Activated naive CD4-positive, alpha-beta T cell treated with anti-CD3 and anti-CD28 coated beads, Interleukin-2, amount 50 U/mL, for 16 hours (primary cell): ENCODE measurements around the gene CAST.
"Not testable (repeated sequence)": the region's sequence is repeated elsewhere in the genome, so short reads cannot be mapped to it uniquely, and the experiment has no call there.

Source experiments
- DNase-seq: peaks from one replicate; pipeline ENCODE4 v3.0.0-alpha.2; 2020

CAST gene

DNA sequence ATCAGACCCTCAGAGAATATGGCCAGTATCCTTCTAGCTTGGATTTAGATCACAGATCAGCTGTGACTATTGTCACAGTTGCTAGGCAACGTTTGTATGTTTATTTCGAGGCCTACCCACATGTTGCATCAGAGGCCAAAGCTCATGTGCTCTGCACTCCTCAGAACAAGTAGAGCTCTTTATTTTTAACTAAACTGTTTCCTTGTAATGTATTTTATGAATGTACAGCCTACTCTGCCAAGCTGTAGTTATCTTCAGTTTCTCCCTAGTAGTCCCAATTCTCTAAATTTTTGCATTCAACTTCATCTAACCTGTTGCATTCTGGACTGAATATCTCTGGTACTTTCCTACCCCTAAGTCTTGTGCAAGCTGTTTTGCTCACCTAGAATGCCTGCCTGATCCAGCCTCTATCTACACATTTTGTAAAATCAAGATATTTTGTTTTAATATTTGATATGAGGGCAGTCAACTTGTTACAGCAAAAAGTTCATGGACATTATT, 52.8 kb downstream of the CAST start:
- DNase-seq = no peak

DNA sequence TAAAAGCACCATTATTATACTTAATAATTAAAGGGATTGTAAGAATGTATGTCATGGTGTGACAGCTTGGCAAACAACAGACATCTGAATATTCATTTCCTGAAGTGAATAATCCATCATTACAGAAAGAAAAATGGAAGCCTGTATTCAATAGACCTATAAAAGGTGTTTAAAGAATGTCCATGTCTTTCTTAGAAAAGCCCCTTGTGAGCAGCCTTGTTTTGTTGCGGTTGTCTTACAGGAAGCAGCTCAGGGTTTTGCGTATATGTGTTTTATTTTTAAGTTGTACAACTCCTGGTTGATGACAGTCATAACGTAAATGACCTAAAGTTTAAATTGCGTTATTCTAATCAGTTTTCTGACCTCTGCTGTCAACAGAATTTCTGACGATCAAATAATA, 53.8 kb downstream of the CAST start:
- DNase-seq = no peak

DNA sequence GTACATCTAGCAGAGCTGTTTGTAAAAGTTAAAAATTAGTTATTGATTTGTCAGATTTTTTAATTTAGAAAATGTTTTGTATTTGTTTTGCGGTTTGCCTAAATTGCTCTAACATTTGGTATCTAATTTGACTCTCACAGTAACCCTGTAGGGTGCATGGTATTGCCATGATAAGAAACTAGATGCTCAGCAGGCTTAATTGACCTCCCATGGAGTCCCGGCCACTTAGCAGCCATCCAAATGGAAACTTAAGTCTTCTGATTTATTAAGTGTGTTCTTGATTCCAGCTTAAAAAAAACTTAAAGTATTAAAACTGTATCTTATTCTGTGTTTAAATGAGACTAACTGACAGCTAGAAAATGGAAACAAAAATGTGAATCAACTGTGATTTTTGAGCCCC, 54.5 kb downstream of the CAST start:
- no peak for DNase-seq

DNA sequence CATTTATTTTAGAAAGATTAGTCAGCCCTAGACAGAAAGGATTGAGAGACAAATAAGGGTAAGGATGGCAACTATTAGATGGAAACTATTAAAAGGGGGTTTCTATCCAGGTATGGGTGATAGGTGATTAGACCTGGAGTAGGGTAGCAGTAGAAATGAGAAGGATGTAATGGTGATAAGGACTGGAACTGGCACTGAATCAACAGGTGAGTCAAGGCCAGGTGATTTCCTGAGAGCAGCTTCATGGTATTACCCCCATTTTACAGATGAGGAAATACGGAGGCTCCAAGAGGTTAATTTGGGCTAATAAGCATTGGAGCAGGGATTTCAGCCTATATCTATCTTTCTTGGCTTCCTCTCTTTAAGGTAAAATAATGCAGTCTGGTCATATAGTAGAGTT, 55.7 kb downstream of the CAST start:
- no peak for DNase-seq

DNA sequence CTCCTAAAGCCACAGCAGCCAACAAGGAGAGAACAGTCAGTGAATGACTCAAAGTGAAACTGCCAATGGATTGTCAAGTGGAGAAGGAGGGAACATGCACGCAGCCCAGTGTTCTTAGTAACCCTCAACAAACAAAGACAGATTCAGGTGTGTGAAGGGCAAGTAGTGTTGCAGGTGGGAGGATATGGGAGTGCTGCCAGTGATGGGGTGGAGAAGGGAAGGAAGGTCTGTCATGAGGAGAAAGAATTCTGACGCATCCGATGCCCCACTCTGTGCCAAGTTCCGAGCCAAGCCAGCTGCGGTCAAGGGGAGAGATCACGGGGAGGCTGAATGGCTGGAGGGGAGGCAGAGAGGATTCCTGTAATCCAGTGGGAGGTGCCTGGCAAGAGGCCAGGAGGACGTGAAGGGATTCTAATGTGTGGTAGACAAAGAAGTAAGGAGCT, 56.5 kb downstream of the CAST start:
- no peak for DNase-seq

DNA sequence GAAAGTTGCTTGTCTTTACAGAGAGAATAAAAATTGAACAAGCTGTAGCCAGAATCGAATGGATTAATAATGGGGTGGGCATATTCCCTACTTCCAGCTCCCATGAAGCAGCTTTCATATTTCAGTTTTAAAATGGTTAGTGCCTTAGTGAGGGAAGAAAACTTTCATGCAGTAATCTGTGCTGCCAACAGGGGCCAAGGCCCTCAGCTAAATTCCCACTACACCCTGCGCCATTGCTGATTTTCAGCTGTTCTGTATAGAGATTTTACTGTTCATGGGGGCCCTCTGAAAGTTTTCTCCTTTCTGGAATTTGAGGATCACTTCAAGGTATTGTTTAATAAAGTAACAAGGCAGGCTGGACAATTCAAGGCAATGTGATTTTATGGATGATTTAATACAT, 58.2 kb downstream of the CAST start:
- no peak for DNase-seq

DNA sequence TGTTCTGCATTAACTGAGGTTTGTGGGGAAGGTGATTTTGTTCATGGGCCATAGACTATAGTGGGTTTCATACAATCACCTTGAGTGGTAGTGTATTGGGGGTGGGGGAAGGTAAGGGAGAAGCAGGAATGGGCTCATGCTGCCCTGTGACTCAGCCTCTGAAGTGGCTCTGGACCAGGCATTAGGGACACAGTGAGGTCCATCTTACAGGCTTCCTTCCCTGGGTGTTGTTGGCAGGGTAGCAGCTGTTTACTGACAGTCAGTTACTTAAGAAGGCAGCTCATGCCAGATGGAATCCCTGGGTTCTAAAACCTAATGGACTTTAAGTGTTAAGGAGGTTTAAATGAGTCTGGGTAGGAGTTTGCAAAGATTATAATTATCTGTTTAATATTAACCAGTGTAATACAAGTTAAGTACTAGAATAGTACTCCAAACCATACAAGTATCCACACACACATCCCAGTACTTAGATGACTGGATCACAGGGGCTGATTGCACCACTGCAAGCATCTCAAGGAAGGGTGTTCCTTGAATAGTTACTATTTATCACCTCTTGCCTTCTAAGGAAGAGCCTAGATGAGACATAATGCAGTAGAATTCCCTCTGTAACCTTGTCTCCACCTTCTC, 59.3 kb downstream of the CAST start:
- no peak for DNase-seq

DNA sequence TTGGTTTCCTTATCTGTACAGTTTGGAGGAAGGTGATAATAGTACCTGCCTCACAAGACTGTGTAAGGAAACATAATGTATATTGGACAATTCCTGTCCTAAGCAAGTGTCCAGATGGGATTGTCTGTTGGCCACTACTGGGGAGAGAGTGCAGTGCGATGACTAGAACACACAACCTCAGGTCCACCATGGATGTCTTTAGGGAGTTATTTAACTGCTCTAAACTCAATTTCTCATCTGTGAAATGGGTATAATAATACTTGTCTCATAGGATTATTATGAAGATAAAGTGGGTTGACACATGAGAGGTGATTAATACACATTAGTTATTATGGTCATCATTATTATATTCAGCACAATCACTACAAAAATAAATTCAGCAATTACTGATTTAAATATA, 63.1 kb downstream of the CAST start:
- no peak for DNase-seq

DNA sequence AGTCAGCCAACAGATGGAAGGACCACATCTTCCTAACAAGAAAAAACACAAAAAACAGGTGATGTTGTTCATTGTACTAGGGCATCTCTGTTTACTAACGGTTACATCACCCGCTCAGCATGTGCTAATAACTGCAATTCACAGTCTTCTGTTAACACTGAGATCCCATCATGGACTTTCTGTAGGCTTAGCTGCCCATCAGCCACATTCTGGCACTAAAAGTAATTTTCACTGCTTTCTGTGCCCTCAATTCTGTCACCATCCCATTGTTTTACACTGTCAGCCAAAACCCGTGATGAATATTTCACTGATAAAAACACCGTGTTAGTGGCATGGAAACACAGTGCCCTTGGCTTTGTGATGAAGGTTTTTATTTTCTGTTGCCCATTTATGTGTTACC, 64.6 kb downstream of the CAST start:
- no peak for DNase-seq

DNA sequence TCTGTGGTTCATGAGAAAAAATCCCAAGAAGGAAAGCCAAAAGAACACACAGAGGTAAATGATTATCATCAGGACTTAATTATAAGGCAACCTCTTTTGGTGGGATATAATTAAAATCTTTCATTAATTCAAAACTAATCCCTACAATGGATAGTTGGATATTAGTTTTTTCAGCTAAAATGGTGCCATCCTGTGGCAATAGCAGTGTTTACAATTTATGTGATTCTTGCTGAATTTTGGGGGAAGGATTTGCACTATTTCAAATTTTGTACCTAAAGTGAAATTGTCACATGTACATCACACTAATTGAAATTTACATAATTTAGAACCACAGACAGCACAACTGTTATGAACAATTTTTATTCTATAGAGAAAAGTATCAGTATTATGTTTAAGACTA, 67.0 kb downstream of the CAST start:
- no peak for DNase-seq

DNA sequence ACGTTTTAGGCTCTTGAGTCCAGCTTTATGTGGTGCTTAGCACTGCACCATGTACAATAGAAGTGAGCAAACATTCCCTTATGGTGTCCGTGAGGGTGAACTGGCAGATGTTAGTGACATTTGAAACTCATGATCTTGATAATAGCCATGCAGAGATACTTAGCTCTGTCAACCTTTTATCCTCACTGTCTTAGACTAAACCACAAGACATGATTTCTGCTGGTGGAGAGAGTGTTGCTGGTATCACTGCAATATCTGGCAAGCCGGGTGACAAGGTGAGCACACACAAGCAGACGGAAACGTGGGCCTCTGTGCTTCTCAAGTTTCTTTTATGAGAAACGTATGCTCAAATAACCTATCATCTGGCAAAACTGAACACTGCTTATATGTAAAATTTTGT, 68.4 kb downstream of the CAST start:
- no peak for DNase-seq

DNA sequence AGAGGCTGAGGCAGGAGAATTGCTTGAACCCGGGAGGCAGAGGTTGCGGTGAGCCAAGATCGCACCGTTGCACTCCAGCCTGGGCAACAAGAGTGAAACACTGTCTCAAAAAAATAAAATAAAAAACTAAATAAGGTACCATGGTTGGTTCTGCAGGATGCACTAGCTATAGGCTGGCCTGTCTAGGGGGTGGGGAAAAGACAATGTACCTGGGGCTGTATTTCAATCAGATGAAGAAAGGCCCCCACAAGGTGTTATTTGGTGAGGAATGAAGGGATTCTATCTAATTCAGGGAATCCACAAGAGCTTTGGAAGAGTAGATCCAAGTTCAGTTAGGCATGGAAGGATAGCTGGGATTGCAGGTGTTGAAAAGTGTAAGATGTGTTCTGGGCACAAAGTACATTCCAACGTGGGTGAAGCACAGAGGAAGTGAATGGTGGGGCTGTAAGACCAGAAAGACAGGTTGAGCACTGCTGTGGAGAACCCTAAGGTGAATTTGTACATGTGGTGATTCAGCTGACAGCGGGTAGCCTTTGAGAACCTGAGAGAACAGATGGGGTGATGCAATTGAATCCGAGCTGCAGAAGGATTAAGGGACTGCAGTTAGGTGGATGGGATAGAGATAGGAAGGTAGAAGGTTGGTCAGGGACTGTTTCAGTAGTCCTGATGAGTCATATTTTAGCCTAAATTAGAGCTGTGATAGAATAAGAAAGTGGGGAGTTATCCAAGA, 71.8 kb downstream of the CAST start:
- DNase-seq = no peak

DNA sequence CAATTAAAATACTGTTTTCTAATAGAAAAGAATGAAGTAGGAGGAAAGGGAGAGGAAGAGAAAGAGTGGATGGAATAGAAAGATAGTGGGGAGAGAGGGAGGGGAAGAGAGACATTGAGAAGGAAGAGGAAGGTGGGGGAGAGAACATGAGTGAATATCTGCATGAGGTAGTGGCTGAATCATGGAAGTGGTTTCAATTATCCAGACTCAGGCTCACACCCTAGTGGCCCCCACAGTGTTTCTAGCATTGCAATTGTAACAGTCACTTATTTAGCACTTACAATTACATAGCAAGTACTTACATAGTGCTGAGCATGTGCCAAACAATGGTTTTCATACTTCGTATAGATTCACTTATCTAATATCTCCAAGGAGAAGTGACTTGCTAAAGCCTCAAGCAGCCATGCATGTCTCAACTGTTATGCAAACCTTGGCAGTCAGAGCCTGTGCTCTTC, 72.7 kb downstream of the CAST start:
- DNase-seq = no peak

DNA sequence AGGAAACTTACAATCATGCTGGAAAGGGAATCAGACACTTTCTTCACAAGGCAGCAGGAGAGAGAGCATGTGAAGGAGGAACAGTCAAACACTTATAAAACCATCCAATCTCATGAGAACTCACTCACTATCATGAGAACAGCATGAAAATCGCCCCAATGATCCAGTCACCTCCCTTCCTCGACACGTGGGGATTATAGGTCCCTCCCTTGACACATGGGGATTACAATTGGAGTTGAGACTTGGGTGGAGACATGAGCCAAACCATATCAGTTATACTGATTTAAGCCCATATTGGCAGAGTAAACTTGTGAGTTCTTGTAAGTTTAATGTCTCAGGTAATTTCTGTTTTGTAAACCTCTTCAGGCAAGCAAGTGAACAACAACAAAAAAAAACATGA, 74.8 kb downstream of the CAST start:
- DNase-seq = no peak

DNA sequence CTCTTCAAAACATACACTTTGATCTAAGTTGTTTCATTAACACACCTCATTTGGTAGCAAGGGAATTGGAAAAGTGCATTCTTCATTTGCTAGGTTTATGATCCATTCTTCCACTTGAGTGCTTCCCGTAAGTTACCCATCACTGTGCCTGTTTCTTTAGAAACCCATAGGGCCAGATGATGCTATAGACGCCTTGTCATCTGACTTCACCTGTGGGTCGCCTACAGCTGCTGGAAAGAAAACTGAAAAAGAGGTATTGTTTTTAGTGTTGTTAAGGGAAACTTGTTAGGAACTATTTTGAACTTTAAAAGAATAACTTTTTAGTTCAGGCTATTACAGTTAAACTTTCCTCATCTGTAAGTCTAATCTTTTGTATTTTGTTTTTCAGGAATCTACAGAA, 78.9 kb downstream of the CAST start:
- DNase-seq = no peak

DNA sequence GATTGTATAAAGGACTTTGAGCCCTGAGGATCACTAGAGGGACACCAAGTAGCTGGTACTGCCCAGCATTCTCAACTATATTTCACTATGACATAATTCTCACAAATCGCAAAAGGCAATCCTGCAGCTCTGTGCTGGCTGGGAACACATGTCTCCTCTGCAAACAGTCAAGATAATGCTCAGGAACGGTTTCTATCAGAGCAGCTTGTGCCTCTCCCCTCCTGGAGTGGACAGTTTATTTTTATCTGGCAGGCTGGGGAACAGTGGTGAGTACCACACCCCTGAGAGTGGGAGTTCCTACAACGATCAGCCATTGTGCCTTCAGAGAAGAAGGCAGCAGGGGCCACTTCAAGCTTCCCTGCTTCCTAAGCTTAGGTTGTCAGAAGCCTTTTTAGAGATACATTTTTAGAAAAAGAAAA, 79.7 kb downstream of the CAST start:
- DNase-seq = no peak

DNA sequence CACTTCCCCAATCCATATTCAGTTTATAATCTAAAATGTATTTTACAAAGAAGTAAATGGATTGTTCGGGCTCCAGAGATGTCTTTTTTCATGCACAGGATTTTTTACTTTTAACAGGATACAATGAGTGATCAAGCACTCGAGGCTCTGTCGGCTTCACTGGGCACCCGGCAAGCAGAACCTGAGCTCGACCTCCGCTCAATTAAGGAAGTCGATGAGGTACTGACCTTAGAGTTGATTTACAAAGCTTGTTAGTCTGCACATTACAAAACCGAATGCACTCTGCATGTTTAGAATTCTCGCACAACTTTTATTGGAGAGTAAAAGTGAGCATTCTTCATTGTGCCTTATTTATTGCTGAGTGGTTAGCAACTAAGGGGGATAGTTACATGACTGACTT, 80.4 kb downstream of the CAST start:
- no peak for DNase-seq

DNA sequence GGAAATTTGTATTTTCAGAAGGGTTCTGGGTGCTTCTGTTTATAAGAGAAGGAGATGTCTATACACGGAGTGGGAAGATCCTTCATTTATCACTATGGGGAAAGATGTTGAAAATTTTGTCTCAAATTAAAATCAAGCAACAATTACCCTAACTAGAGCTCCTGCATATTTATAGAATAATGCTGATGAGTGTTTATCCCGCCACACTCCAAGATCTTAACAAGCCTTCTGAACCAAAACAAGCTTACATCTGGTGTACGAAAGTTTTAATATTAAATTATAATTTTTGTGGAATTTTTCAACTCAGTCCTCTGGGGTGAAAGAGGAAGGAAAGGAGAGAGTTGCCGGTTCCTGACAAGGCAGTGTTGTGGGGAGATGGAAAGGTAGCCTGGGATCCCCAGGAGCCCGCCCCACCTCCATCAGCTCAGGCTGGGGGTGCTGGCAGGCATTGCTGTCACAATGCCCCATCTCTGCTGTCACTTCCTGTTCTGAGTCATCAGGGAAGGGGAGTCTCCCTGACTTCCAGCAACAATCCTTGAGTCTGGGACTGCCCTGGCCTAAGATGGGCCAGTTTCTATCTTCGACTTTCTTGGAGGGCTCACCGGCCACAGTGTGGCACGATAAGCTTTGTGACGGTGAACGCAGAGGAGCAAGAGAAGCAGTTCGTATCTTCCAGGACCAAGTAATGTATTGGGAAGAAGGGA, 81.0 kb downstream of the CAST start:
- no peak for DNase-seq

DNA sequence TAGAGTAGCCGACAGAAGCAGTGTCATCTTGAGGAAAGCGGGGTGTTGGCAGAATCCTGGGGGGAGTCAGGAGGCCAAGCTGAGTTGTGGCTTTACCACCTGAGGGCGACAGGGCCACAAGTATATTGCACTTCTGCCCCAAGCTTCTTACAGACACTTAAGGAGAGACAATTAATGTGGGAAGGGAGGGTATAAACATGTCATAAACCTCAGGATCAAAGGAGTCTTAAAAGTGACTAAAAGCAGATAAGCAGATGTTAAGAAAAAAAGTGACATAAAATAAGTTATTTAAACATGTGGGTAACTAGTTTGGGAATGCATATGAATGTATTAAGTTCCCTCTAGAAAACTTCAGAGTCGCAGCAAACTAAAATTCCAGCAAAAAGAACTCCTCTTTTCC, 81.6 kb downstream of the CAST start:
- no peak for DNase-seq

DNA sequence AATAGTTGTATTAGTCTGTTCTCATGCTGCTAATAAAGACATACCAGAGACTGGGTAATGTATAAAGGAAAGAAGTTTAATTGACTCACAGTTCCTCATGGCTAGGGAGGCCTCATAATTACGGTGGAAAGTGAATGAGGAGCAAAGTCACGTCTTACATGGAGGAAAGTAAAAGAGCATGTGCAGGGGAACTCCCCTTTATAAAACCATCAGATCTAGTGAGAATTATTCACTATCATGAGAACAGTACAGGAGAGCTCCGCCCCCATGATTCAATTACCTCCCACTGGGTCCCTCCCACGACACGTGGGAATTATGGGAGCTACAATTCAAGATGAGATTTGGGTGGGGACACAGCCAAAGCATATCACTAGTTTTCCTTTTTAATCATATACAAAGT, 82.0 kb downstream of the CAST start:
- not testable (repeated sequence) for DNase-seq

DNA sequence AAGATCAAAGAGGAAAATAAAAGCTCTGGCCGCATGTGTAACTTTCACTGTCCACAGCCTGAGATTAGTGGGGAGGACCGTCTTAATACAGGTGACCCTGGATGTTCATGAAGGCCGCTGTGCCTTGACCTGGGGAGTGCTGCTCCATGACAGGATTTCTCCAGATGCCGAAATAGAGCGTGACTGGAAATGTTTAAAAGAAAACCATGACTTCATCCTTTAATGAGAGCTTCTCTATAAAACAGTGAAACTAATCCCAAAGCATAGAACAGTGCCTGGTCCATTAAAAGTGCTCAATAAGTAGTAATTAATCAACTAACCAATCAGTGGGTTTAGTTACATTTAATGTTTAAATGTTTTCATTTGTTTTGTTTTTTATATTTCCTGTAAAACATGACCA, 82.8 kb downstream of the CAST start:
- no peak for DNase-seq

DNA sequence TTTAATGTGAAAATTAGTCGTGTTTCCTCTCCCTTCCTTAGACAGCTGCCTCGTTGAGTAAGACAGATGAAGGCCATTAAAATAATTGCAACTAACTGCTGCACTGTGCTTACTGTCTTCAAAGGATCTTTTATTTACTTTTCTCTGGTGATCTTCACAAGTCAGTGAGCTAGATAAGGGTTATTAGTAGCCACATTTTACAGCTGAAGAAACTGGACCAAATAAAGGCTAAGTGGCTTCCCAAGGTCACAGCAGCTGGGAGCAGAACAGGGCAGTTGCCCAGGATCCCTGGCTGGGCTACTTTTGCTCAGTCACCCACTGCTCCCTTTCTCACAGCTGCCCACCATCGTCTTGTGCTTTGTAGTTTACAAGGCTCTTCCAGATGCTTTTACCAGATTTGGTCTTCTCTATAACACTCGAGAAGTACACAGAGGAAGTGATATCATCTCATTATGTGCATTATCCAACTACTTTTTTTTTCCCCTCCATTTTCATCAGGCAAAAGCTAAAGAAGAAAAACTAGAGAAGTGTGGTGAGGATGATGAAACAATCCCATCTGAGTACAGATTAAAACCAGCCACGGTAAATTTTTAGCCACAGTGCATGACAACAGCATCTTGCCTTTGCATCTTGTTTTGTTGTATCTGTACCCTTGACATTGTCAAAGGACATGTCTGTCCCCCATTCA, 83.8 kb downstream of the CAST start:
- no peak for DNase-seq

DNA sequence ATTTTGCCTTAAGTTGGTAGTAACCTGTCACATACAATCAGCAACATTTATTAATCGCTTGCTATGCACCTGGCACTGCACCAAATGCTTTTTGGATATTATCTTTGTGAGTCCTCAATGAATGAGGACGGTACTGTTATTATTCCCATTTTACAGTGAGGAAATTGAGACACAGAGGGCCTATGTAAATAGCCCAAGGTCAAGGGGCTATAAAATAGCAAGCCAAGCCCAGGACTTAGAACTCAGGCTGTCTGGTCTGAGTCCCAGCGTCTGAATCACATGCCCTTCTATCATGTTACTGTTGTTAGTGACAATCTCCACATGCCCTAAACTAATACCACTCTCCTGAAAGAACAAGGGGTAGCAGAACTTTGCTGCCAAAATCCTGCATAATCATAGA, 85.5 kb downstream of the CAST start:
- DNase-seq = no peak
